ENCODE results near the gene GPN1.
"Not testable (repeated sequence)": the region's sequence is repeated elsewhere in the genome, so short reads cannot be mapped to it uniquely, and the experiment has no call there.

GRCh38 chr2:27595412-27595811 lies 33.4 kb upstream of the GPN1 start:
- not testable (repeated sequence) for TF ChIP-seq CTCF, POLR2A, EP300, POLR2AphosphoS5 (IDR thresholded peaks at IDR 0.05)

All from sigmoid colon (tissue), 4 donors.